HL-60 (cell line): Measurements from ENCODE around the gene TAF1B.

Experiments
- DNase-seq, 2 experiments: peaks; one replicate each; pipeline ENCODE4 v3.0.0-alpha.2; 2010 to 2020; ENCODE audit warnings: low read depth in 1 of 2, low spot score in 1 of 2
- H3K27ac ChIP-seq: fragments of 250-450 bp; sonication (Bioruptor Pico); replicated peaks from 2 replicates; pipeline ENCODE4 v1.5.1; 2020; ENCODE audit warnings: mild to moderate bottlenecking, moderate library complexity
- H3K27me3 ChIP-seq: fragments of 250-450 bp; sonication (Bioruptor Pico); 2 replicates; pipeline ENCODE4 v1.5.1; 2021; ENCODE audit warnings: mild to moderate bottlenecking, moderate library complexity; ENCODE audit not compliant: insufficient read depth, poor library complexity, severe bottlenecking
- H3K4me3 ChIP-seq: replicated peaks from 2 replicates; pipeline ENCODE4 v1.5.1; 2011; ENCODE audit warnings: mild to moderate bottlenecking, control low read depth, low read length; ENCODE audit not compliant: insufficient read depth
- GABPA ChIP-seq: IDR thresholded peaks from 2 replicates; pipeline ENCODE4 v1.6.1; 2012; ENCODE audit warnings: low read depth
- POLR2AphosphoS5 ChIP-seq: IDR thresholded peaks from 2 replicates; pipeline ENCODE4 v1.6.1; 2012; ENCODE audit warnings: low read depth
- SPI1 ChIP-seq: IDR thresholded peaks from 2 replicates; pipeline ENCODE4 v1.6.1; 2012; ENCODE audit warnings: low read depth, mild to moderate bottlenecking, borderline replicate concordance
- TF ChIP-seq, protein P1 (sequence below): IDR thresholded peaks from one replicate; pipeline ENCODE4 v1.5.1; 2011; ENCODE audit warnings: low read length, control low read depth, inconsistent platforms; ENCODE audit not compliant: insufficient read depth
- TF ChIP-seq, protein P2 (sequence below): IDR thresholded peaks from 2 replicates; pipeline ENCODE4 v1.6.1; 2012; ENCODE audit warnings: low read depth; ENCODE audit not compliant: insufficient replicate concordance

The TAF1B gene

DNA sequence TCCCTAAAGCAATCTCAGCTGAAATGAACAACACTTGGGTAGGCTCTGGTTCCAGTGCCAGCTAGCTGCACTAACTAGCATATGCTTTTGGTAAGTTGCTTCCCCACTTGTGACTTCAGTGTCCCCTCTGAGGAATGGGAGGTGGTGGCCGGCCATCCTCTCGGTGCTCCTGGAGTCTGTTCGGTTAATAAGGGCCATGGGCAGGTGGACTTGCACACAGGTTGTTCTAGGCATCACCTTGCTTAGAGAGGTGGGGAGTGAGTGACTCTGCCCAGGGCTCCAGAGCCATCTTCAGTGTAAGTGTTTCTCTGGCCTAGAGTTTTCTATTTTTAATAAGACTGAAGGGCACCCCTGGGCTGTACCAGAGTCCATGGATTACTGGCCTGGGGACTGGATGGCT is 18.8 kb upstream of the TAF1B start:
- Histone ChIP-seq H3K27ac (no peak overlapping the region), H3K27me3 (no peaks in the 10 kb centered on the region), H3K4me3 (no peak overlapping the region)
- TF ChIP-seq POLR2AphosphoS5 (no peak), SPI1 (no peak), GABPA (no peak)
- TF ChIP-seq, protein P1, sequence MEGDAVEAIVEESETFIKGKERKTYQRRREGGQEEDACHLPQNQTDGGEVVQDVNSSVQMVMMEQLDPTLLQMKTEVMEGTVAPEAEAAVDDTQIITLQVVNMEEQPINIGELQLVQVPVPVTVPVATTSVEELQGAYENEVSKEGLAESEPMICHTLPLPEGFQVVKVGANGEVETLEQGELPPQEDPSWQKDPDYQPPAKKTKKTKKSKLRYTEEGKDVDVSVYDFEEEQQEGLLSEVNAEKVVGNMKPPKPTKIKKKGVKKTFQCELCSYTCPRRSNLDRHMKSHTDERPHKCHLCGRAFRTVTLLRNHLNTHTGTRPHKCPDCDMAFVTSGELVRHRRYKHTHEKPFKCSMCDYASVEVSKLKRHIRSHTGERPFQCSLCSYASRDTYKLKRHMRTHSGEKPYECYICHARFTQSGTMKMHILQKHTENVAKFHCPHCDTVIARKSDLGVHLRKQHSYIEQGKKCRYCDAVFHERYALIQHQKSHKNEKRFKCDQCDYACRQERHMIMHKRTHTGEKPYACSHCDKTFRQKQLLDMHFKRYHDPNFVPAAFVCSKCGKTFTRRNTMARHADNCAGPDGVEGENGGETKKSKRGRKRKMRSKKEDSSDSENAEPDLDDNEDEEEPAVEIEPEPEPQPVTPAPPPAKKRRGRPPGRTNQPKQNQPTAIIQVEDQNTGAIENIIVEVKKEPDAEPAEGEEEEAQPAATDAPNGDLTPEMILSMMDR, result no peak
- TF ChIP-seq, protein P2, sequence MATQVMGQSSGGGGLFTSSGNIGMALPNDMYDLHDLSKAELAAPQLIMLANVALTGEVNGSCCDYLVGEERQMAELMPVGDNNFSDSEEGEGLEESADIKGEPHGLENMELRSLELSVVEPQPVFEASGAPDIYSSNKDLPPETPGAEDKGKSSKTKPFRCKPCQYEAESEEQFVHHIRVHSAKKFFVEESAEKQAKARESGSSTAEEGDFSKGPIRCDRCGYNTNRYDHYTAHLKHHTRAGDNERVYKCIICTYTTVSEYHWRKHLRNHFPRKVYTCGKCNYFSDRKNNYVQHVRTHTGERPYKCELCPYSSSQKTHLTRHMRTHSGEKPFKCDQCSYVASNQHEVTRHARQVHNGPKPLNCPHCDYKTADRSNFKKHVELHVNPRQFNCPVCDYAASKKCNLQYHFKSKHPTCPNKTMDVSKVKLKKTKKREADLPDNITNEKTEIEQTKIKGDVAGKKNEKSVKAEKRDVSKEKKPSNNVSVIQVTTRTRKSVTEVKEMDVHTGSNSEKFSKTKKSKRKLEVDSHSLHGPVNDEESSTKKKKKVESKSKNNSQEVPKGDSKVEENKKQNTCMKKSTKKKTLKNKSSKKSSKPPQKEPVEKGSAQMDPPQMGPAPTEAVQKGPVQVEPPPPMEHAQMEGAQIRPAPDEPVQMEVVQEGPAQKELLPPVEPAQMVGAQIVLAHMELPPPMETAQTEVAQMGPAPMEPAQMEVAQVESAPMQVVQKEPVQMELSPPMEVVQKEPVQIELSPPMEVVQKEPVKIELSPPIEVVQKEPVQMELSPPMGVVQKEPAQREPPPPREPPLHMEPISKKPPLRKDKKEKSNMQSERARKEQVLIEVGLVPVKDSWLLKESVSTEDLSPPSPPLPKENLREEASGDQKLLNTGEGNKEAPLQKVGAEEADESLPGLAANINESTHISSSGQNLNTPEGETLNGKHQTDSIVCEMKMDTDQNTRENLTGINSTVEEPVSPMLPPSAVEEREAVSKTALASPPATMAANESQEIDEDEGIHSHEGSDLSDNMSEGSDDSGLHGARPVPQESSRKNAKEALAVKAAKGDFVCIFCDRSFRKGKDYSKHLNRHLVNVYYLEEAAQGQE, result no peak
- DNase-seq, result no peak

DNA sequence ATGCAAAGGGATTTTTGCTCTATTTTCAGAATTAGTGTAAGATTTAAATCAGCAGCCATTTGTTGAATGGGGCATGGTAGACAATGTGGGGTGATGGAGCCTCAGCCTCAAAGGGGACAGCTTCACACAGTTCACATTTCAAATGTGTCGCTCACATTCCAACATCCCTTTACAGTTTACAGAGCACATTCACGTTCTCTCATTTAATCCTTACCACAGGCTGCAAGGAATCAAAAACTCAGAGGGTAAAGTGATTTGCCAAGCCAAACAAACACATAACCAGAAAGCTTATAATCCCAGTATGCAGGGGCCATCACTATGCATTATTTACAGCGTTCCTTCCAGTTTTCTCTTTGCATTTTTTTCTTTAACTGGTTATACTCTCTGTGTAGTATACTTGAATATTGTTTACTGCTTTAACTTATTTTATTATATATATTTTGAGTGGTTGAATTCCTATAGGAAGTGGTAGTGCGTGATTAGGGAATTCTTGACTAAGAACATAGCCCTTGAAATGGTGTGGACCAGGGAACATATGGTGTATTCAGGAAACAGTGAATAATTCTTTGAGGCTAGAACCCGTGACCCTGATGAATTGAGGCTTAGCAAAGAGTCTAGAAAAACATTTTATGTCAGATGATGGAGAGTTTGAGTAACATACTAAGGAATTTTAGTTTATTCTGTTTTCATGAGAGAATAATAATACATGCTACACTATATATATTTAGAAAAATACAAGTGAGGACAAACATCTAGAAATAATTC is 18.1 kb upstream of the TAF1B start:
- Histone ChIP-seq H3K4me3 (no peak overlapping the region), H3K27ac (no peak overlapping the region)
- no peak for DNase-seq

DNA sequence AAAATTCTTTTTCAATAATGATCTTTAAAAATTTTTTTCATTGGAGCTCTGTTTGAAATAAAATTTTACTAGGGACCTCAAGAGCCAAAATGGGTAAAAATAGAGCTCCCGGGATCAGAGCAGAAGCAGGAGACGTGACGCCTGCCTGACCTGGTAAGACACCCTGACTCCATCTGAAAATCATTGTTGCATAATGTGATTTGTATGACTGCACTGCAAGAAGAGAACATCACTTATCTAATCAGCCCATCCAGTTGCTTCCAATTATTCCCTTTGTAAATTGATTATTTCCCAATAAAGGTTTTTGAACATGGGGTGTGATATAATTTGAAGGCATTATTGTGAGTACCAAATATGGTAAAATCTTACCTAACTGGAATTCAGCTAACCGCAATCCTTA is 17.1 kb upstream of the TAF1B start:
- H3K4me3 ChIP-seq, result no peak overlapping the region
- H3K27ac ChIP-seq, result no peak overlapping the region
- no peak for DNase-seq
- no peaks in the 10 kb centered on the region for H3K27me3 ChIP-seq
- TF ChIP-seq, protein P2, result no peak
- TF ChIP-seq, protein P1, result no peak
- TF ChIP-seq SPI1, result no peak
- TF ChIP-seq POLR2AphosphoS5, result no peak
- TF ChIP-seq GABPA, result no peak

More for the DNA sequence above, 18.1 kb upstream of the TAF1B start:
- TF ChIP-seq, protein P1, result no peak
- TF ChIP-seq POLR2AphosphoS5, result no peak
- no peak for TF ChIP-seq GABPA
- TF ChIP-seq, protein P2, result no peak
- TF ChIP-seq SPI1, result no peak
- no peaks in the 10 kb centered on the region for H3K27me3 ChIP-seq
